Brain microvascular endothelial cell (primary cell): ENCODE data around the gene RASSF1.

ENCODE experiments used
- DNase-seq: peaks from one replicate; pipeline ENCODE4 v3.0.0-alpha.2; 2020
- H3K27ac ChIP-seq: fragments of 250-450 bp; sonication (Bioruptor Pico); 2 replicates; pipeline ENCODE4 v1.5.1; 2020; ENCODE audit warnings: mild to moderate bottlenecking, moderate library complexity
- H3K27me3 ChIP-seq: fragments of 250-450 bp; sonication (Bioruptor Pico); replicated peaks from 2 replicates; pipeline ENCODE4 v1.5.1; 2020; ENCODE audit warnings: mild to moderate bottlenecking
- H3K36me3 ChIP-seq: fragments of 250-450 bp; sonication (Bioruptor Pico); replicated peaks from 2 replicates; pipeline ENCODE4 v1.5.1; 2020; ENCODE audit warnings: mild to moderate bottlenecking
- H3K4me3 ChIP-seq: 2 replicates; pipeline ENCODE4 v1.5.1; 2011; ENCODE audit warnings: low read depth, mild to moderate bottlenecking, control low read depth, low read length, moderate library complexity
- CTCF ChIP-seq: IDR thresholded peaks from 2 replicates; pipeline ENCODE4 v1.5.1; 2011; ENCODE audit warnings: low read depth, mild to moderate bottlenecking, moderate library complexity, low read length, control low read depth, inconsistent platforms; ENCODE audit errors: missing control alignments
- in situ Hi-C: cut with HindIII; loops from 2 replicates; pipeline ENCODE4 v1.10.0; 2017; ENCODE audit warnings: low sequenced_read_pairs, low pct_ligation_motif_present

Gene RASSF1

GRCh38 chr3:50383750-50384149, 43.1 kb upstream of the RASSF1 start:
- H3K36me3 ChIP-seq = no peaks in the 10 kb centered on the region
- H3K27ac ChIP-seq = no peak overlapping the region
- no peak overlapping the region for H3K4me3 ChIP-seq
- no peak for DNase-seq
- TF ChIP-seq CTCF = no peak
- H3K27me3 ChIP-seq = no peaks in the 10 kb centered on the region
- in situ Hi-C loops = no loop called here

GRCh38 chr3:50382722-50383121, 42.1 kb upstream of the RASSF1 start:
- TF ChIP-seq CTCF = no peak

GRCh38 chr3:50381383-50381782, 40.7 kb upstream of the RASSF1 start:
- H3K4me3 ChIP-seq = no peak overlapping the region
- DNase-seq = no peak
- no peak for TF ChIP-seq CTCF
- in situ Hi-C loops = no loop called here
- no peaks in the 10 kb centered on the region for H3K27me3 ChIP-seq
- no peak overlapping the region for H3K27ac ChIP-seq
- no peaks in the 10 kb centered on the region for H3K36me3 ChIP-seq

More at GRCh38 chr3:50382722-50383121, 42.1 kb upstream of the RASSF1 start:
- Histone ChIP-seq H3K27me3 (no peaks in the 10 kb centered on the region), H3K36me3 (no peaks in the 10 kb centered on the region), H3K27ac (no peak overlapping the region), H3K4me3 (no peak overlapping the region)
- no peak for DNase-seq
- in situ Hi-C loops = no loop called here

- TF ChIP-seq CTCF = no peak
- in situ Hi-C loops = no loop called here
- Histone ChIP-seq H3K36me3 (no peaks in the 10 kb centered on the region), H3K27ac (no peak overlapping the region), H3K27me3 (no peaks in the 10 kb centered on the region), H3K4me3 (no peak overlapping the region)
- no peak for DNase-seq
Observed at GRCh38 chr3:50380405-50381085, 39.9 kb upstream of the RASSF1 start.

GRCh38 chr3:50378757-50379156, 38.1 kb upstream of the RASSF1 start:
- in situ Hi-C loops = no loop called here
- DNase-seq = no peak

More at GRCh38 chr3:50378757-50379156, 38.1 kb upstream of the RASSF1 start:
- no peaks in the 10 kb centered on the region for H3K27me3 ChIP-seq
- TF ChIP-seq CTCF = no peak
- H3K27ac ChIP-seq = no peak overlapping the region
- no peak overlapping the region for H3K4me3 ChIP-seq
- H3K36me3 ChIP-seq = no peaks in the 10 kb centered on the region
